Measurements from ENCODE around the gene PRMT9.

The PRMT9 gene

DNA sequence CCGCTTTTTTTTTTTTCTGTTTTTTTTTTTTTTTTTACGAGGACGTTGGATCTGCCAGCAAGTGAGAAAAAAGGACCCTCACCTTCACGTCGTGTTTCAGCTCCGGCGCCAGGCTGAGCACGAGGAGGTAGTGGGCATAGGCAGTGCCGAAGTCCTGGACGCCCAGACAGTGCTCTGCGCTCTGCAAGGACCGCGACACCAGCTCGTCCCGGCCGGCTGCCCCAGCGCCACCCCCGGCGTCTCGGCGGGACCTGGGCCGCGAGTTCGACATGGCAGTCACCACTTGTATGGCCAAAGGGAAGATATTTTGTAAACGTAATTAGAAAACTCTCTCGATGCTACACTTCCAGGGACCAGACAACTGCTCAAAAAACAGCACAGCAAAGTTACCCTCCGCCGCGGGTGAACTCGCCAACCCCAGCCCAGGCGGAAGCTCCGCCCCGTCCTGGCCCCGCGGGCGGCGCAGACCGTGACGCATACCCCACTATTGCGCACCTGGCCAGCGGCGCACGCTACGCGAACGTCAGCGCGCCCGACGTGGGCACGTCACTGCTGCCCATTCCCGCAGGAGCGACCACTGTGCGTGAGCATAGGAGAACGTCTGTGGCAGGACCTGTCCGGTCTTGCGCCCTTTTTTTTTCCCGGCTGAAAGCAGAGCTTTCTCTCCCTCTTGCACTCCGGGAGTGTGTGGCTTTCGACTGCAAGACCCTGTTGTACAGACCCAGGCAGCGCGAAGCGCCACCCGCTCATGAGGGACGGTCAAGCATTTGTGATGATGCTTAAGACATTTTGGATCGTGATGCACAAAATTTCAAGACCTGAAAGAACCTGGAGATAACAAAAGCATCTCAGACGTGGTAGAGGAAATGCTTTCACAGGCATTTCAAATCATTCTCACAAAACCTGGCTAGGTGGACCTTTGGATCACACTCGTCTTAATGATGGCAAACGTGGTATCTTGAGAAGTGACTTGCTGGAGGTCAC, at the start of gene PRMT9:
Gene PRMT9 (minus strand): TSS at position 447 of the 984 bp plus-strand sequence. CDS start 176 bp downstream, at position 271.
- peak; percentile 95 for DNase-seq

DNA sequence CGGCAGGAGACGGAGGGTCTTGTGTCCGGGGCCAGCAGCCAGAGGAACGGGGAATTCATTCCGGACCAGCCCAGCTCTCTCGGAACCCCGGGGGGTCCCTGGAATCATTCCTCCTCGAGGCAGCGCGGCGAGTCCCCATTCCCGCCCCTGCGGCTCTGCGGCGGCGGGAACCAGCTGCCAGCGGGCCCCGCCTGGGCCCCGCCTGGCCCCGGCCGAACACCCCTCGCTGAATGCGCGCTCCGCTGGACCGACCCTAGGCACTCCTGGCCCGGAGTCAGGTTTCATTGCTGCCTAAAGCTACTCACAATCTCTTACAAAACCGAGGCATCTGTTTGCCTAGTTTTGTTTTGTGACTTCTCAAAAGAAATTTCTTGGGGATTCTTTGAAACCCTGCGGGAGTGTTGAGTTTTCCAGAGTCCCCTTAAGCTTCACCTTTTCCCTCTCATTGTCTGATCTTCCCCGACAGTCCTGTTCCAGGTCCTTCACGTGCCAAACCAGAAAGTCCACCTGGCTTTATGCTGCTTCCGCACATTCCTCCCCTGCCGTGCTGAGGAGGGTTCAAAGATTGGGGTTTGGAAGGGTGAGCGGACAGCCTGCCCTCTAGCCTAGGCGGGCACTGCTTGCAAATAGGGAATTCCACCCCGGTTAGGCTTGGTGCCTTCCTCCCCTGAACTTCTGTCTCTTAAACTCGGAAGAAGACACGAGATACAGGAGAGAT, 48.7 kb upstream of the PRMT9 start:
- no peak for DNase-seq

DNA sequence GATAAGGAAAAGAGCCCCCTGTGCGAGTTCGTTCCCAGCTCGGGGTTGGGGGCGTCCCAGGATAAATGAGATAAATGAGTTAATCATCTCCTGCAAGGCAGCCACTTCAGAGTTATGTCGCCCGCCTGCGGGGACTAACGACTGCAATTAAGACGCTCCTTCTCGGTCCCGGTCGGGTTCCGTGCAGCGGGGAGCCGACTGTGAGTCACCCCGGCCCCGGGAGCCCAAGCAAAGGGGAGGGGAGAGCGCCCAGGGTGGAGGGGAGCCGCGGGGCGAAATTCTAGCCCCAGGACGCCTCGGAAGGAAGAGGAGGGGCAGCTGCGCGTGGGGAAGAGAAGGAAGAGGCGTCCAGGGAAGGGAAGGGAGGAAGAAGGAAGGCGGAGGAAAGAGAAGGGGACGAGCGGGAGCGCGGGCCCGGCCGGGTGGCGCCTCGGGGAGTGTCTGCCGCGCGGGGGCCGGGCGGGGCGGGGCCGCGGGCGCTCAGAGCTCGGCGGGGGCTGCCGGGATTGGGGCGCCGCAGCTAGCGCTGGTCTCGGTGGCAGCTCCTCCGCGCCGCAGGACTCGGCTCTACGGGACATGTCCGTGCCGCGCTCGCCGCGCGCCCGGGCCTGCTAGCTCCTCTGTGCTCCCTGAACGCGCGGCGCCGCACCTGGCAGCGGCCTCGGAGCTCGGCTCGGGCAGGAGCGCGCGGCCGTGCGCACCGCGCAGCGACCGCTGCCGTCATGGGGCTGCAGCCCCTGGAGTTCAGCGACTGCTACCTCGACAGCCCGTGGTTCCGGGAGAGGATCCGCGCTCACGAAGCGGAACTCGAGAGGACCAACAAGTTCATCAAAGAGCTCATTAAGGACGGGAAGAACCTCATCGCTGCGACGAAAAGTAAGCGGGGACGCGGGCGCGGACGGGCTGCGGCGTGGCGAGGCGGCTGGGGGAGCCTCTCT, 47.9 kb upstream of the PRMT9 start, which contains the start of gene ARHGAP10:
Gene ARHGAP10 (plus strand): TSS at position 509 of the 938 bp plus-strand sequence. CDS start 214 bp downstream, at position 723.
- DNase-seq, result peak; percentile 91

DNA sequence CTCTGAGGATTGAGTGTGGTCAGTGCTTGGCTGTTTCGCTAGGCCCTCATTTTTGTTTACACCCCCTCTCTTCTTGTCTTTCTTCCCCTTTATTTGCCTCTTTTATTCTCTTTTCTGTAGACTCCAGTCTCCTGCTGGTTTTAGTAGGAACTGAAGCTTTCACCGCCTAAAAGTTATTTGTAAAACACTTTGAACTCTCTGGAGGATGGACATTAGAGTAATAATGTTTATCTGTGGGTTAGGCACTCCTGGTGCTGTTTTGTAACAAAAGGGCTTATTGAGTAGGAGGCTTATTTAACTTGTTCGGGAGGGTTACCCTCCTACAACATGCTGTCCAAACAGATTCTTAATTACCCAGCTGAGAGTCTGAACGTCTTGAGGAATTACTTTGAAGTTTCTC, 46.4 kb upstream of the PRMT9 start:
- DNase-seq, result no peak

DNA sequence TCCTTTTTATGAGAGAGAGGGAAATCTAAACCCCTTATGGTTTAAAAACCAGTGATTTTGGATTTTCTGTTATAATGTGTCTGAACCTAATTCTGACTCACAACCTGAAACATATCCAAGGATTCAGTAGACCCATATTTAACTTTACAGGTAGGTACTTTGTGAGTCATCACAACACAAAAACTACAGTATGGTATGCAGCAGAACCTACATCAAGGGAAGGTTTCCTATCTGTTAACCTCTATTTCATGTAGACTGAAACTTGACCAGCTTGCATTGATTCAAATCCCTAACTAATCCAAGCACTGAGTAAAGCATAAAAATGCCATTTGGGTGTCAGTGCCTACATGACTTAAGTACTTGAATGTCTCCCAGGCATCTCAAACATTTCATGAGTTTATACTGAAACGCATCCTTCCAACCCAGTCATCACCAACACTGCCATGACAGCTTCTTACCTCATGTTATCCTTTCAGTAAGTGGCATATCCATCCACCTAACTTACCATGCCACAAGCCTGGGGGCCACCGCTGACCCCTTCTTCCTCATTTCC, 43.6 kb upstream of the PRMT9 start:
- DNase-seq, result no peak

DNA sequence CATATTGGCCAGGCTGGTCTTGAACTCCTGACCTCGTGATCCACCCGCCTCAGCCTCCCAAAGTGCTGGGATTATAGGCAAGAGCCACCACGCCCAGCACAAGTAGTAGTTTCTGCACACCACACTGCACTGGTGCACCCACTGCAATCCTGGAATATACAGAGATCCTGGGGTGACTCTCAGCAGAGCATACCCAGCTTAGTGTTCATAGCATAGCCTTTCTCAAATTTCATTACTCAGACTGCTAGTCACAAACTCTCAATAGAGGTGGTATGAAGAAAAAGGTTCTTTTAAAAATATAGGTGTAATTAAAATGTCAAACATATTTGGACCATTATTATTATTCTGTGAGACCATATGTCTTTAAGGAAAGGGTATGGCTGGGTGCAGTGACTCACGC, 41.7 kb upstream of the PRMT9 start:
- no peak for DNase-seq

DNA sequence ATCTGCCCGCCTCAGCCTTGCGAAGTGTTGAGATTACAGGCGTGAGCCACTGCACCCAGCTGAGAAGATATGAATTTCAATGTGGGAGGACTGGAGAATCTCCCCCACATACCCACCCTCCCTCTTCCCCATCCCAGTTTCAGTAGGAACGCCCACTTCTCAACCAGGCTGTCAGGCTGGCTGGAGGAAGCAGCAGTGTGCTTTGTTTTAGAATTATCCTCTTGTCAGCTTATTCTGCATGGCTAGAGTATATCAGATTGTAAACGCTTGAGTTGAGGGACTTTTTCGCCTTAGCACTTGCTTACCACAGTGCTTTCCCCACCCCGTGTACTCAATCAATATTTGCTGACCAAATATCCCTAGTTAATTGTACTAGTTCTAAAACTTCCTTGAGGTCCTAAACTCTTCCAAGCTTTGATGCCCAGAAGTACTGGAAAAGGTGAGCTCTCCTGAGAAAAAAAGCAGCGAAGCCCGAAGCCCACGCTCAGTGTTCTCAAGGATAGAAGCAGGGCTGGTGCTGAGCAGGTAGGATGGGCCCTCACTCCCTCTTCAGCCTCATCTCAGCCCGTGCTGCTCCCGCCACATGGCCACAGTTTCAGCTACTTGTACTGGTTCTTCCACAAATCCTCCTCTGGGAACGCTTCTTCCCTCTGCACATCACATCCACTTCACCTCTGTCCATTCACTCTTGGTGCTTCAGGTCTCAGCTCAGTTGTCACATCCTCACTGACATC, 40.7 kb upstream of the PRMT9 start:
- DNase-seq, result no peak

DNA sequence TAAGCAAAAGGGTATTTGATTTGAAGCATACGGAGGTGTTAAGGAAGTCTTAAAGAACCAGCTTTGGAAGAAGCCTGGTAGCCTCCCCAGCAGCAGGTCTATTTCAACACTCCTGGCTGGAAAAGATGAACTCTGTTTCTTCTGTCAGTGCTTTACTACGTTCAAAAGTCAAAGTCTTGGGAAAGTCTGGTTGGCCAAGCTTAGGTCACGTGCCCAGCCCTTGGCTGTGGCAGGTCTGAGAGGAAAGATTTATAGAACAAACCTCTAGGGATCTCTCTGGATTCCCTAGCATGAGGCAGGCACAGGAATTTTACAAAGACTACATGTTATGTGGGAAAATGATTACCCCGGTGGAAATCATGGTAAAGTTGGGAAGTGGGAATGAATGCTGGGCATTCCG, 39.4 kb upstream of the PRMT9 start:
- no peak for DNase-seq

DNA sequence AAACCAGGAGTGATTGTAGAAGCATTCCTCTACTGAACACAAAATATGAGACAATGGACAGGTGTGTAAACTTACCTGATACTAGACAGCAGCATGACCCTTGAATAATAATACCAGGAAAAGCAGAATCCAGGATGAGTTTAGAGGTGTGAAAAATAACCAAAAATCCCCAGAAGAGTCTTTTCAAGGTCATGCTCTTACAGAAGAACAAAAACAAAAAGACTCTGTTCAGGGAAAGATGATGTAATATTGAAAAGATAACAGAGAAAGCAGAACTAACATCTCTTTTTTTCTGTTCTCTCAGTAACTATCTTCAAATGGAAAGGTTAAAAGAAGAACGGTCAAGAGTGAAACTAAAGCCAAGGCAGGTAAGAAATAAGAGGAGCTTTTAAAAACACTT, 33.9 kb upstream of the PRMT9 start:
- DNase-seq, result no peak

DNA sequence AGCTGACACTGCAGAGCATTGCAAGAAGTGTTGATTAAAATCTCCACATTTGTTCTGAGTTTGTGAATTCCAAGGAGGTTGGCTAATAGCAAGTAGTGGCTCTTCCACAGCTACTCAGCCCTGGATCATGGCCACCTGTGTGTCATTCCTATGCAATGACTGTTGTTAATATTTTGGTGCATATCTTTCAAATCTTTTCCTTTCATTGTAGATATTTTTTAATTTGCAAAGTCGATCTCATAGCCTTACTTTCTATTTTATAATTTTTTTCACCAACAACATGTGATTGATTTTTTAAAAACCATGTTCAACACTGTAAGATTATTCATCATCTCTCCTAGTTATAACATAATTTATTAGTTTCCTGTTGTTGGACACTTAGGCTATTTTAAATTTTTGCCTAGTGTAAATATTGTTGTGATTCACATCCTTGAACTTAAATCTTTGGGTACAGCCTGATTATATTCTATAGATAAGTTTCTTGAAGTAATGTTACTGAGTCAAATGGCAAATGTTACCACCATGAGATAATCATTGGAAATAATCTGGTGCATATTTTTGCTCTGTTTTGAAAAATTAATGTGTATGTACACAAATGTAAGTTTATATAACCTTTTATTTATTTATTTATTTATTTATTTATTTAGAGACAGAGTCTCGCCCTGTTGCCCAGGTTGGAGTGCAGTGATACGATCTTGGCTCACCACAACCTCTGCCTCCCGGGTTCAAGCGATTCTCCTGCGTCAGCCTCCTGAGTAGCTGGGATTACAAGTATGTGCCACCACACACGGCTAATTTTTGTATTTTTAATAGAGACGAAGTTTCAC, 30.8 kb upstream of the PRMT9 start:
- no peak for DNase-seq

DNA sequence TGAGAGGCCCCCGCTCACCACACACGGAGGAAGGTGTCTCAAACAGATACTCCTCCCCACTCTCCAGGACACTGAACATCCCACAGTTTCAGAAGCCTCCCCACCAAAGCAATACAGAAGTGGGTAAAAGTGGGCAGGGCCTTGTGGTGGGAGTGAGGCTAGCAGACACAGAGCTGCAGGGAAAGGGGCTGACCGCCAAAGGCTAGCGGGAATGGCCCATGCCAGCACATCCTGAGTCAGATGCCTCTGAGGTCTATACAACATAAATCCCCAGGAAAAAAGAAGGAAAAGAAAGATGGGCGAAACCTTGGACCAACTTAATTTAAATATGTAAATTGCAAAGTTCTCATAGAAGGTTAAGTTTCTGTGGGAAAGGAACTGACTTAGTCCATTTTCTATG, 26.0 kb upstream of the PRMT9 start:
- DNase-seq, result no peak

DNA sequence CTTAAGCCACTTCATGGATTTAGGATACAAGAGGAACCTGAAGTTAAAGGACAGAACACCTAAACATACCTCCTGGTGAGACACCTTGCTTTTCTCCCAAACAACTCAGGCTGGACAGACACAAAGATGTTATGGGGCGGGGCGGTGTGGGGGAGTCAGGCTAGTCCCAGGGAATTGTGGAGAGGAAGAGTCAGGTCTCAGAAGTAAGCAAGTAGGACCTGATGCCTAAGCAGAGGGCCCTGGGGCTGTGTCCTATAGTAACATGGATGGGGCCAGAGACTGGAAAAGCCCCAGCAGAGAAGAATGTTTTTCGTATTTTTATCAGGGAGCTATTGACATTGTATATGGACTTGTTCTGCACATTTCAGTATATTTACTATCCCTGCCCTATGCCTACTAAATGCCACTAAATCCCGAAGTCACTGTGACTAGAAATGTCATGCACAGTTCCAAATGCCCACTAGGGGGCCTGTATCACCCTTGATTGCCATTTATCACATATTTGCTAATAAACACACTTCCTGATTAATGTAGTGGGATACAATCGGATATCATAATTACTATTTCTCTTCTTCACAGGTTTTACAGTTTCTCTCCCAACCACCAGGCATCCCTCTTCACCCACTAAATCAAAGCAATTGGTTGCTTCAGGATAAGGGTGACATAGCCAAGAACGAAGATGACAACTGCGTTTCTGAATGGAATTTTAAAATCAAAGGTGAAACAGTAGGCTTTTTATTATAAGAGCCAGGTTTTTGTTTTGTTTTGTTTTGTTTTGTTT, 24.1 kb upstream of the PRMT9 start:
- peak; percentile 80 for DNase-seq

DNA sequence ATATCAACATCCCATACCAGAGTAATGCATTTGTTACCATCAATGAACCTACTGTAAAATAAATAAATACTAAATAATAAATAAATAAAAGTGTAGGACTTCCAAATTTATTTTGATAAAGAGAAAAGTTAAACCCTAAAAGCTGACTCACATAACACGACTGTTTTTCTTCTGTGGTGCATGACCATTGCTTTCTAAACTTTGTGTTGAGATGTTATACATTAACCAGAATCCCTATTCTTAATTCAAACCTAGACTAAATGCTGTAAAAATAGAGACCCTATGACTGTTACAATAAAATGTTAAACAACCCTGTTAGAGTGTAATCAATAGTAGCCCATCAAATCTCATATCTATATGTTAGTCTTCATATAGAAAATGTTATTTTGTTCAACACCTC, 20.9 kb upstream of the PRMT9 start:
- no peak for DNase-seq

DNA sequence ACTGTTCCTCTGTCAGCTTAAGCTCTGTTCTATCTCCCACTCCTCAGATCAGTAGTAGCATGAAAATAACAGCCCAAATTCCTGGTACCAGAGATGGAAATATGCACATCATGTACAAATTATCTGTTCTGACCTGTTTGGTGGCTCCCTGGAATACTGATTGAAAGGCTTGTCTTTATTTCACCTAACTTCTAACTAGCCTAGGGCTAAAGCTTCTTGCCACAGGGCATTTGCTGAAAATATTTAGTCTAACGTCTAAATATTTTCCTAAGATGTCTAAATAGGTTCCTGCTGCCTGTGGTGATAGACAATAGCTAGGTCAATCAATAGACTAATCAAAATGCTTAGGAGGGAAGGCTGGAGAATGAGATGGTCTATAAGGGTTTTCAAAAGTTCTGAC, 12.9 kb upstream of the PRMT9 start:
- DNase-seq, result no peak

DNA sequence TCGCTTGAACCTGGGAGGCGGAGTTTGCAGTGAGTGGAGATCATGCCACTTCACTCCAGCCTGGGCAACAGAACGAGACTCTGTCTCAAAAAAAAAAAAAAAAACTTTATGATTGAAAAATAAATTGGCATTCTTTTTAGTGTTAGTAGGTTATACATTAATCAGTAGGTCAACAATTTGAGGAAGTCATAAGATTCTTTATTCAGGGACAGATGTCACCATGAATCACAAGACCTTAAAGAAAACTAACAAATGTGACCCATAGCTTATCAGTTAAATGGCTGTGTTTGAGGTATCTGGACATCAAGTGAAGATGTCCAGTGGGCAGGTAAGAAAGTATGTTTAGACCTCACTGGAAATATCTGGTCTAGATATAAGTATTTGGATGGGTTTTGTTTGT, 9.3 kb upstream of the PRMT9 start:
- no peak for DNase-seq

DNA sequence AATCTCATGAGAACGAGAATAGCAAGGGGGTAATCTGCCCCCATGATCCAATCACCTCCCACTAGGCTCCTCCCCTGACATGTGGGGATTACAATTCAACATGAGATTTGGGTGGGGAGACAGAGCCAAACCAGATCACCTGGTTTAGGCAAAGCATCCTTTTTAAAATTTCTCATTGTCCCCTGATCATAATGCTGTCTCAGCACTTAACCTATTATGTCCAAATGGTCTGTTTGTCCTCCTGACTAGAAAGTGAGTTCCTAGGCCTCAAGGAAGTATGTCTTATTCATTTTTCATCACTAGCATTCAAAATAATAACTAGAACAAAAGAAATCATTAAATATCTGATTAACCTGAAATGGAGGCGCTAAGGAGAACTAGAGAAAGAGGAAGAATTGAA, 7.9 kb upstream of the PRMT9 start:
- DNase-seq, result no peak

DNA sequence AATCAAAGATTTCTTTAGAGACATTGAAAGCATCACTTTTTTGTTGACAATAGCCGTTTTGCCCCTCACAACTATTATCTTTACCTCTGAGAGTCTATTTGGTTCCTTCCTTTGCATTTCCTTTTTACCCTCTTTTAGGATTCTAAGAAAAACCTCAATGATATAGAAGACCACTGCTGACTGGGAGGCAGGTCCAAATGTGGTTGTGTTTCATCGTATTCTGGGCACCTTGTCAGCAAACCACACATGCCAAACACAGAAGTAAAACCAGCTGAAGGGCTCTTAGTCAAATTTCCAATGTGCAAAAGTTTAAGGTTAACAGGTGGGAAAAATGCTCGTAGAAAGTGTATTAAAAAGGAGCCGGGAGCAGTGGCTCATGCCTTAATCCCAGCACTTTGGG, 5.1 kb upstream of the PRMT9 start:
- no peak for DNase-seq

DNA sequence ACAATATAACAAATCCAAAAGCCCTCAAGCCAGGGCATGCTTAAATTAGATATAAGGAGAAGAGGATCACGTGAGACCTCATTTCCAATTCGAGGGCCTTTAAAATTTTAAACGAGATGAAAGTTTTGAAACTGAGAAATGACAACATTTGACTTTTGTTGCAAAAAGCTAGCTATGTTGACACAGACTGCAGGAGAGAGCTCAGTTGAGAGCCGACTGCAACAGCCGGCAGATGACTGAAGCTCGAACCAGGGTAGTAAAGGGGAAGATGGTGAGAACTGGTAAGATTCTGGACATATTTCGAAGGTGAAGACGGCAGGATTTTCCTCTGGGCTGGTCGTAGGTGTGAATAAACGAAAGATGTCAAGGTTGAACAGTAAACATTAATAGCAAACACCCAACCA, 773 bp downstream of the PRMT9 start:
- DNase-seq, result peak; percentile 63

DNA sequence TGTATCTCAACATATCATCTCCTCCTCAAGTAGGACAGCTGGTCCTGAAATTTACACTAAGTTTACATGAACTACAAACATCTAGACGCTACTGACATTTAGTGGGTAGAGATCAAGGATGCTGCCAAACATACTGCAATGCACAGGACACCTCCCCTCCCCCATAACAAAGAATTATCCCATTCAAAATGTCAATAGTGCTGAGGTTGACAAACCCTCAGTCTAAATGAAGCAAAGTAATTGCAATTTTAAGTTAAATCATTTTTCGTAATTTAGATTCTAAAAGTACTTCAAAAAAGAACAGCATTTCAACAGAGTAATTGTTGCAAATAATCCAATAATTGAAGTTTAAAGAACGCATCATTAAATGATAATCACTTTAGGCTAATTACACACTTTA, 1.2 kb downstream of the PRMT9 start:
- no peak for DNase-seq
